WI38 (cell line): ENCODE data around the gene PIP5K1C.
A peak's percentile ranks its signal among the peaks of the same experiment; 100 is the strongest.

ENCODE experiments used
- H3K4me3 ChIP-seq: 2 replicates; pipeline ENCODE4 v1.5.1; 2011; ENCODE audit warnings: low read depth, mild to moderate bottlenecking, control low read depth, low read length
- TF ChIP-seq, protein P1 (sequence below): IDR thresholded peaks from 2 replicates; pipeline ENCODE4 v1.5.1; 2012; ENCODE audit warnings: low read depth, mild to moderate bottlenecking, control low read depth, low read length

The PIP5K1C gene

DNA sequence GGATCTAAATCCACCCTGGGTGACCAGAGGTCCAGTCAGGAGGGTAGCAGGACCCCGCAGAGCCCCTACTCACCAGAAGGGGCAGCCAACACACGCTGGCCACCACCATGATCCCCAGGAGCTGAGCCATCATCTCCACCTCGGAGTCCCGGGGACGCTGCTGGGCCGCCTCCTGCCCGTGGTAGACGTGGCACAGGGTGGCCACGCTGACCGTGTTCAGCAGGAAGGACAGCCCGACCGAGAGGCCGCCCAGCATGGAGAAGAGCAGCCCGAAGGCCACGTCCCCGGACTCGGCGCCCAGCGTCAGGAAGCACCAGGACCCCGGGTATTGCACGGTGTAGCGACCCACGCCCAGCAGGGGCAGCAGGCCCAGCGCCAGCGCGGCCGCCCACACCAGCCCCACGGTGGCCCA, 100.5 kb downstream of the PIP5K1C start:
- H3K4me3 ChIP-seq: no peak overlapping the region
- TF ChIP-seq, protein P1, sequence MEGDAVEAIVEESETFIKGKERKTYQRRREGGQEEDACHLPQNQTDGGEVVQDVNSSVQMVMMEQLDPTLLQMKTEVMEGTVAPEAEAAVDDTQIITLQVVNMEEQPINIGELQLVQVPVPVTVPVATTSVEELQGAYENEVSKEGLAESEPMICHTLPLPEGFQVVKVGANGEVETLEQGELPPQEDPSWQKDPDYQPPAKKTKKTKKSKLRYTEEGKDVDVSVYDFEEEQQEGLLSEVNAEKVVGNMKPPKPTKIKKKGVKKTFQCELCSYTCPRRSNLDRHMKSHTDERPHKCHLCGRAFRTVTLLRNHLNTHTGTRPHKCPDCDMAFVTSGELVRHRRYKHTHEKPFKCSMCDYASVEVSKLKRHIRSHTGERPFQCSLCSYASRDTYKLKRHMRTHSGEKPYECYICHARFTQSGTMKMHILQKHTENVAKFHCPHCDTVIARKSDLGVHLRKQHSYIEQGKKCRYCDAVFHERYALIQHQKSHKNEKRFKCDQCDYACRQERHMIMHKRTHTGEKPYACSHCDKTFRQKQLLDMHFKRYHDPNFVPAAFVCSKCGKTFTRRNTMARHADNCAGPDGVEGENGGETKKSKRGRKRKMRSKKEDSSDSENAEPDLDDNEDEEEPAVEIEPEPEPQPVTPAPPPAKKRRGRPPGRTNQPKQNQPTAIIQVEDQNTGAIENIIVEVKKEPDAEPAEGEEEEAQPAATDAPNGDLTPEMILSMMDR: no peak

DNA sequence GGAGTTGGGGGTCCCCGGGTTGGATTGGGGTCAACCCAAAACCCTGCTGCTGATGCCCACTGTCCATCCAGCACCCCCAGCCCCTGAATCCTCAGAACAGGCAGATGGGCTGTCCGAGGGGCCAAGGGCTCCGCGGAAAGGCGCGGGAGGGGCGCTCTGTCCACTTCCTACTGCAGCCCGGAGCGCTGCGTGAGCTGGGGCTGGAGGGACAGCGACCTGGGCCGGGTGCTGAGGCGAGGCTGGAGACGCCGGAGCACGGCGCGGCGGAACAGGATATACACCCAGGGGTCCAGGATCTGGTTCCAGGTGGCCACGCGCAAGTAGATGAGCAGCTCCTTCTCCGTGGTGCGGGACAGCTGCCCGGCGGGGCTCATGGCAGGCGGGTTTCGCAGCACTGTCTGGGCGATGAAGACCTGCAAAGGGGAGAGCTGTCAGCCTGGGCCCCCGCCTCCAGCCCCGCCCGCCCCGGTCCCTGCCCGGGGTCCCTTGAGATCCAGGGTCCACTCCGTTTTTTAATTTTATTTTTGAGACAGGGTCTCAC, 104.7 kb downstream of the PIP5K1C start:
- H3K4me3 ChIP-seq: no peak overlapping the region
- TF ChIP-seq, protein P1: no peak

DNA sequence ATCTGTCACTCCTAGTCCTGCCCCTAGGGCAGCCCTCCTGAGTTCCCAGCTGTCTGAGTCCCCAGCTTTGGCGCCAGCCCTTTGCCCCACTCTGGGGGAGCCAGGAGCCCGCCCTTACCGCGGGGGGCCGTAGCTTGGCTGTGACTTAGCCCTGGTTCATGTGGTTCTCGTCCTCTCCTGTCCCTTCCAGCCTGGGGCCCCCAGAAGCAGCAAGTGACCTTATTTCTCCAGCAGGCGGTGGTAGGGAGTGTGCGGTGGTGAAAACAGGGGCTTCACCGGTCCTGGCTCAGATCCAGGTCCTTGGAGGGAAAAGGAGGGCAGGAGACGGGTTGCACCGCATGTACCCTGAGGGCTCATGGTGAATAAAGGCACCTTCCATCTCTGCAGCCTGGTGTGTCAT, 107.1 kb downstream of the PIP5K1C start:
- TF ChIP-seq, protein P1: 0 out of 2 replicates have a peak, but pooled peaks have one; percentile 11
- no peak overlapping the region for H3K4me3 ChIP-seq

DNA sequence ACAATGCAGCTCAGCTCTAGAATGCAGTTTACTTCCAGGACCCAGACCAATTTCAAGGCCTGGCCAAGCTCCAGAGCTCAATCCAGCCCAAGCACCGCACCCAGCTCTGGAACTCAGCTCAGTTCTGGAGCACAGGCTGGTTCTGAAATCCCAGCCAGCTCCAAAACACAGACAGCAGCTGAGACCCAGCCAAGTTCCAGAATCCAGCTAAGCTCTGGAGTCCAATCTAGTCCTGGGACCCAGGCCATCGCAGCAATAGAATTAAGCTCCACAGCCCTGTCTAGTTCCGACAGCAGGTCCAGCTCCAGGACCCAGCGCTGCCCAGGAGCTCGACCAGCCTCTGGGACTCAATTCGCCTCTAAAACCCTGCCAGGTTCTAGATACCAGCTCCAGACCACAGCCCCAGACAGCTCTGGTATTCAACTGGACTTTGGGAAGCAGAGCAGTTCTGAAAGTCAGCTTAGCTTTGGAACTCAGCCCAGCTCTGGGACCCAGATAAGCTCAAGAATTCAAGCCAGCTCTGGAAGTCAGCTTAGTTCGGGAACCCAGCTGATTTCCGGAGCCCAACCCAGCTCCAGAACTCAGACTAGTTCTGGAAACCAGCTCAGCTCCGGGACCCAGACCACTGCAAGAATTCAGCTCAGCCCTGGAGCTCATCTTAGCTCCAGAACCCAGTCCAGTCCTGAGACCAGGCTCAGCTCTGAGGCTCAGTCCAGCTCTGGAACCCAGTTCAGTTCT, 108.2 kb downstream of the PIP5K1C start:
- no peak overlapping the region for H3K4me3 ChIP-seq
- TF ChIP-seq, protein P1: no peak

DNA sequence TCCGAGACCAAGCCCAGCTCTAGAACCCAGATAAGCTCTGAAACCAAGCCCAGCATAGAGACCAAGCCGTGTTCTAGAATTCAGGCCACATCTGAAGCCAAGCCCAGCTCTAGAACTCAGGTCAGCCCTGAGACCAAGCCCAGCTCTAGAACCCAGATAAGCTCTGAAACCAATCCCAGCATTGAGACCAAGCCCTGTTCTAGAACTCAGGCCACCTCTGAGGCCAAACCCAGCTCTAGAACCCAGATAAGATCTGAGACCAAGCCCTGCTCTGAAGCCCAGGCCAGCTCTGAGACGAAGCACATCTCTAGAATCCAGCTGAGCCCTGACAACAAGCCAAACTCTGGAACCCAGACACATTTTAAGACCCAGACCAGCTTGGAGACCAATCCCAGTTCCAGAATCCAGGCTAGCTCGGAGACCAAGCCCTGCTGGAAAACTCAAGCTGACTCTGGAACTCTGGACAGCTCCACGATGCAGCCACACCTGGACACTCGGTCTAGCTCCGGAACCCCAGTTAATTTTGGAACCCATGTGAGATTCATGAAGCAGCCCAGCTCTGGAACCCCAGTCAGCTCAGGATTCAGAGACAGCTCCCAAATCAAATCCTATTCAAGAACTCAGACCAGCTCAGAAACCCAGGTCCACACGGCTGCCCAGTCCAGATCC, 109.1 kb downstream of the PIP5K1C start:
- TF ChIP-seq, protein P1: no peak
- H3K4me3 ChIP-seq: no peak overlapping the region

DNA sequence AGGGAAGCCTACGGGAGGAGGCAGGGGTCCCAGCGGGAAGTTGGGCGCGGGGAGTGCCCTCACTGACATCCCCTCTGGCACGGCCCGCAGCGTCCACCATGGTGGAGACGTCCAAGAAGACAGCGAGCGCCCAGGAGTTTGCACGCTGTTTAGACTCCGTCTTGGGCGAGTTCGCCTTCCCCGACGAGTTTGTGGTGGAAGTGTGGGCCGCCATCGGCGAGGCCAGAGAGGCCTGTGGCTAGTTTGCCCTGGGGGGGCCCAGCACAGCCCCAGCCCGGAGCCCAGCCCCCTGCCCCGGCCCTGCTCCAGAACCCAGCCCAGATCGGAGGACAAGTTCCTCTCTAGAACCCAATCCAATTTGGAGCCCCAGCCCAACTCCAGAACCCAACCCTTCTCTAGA, 110.3 kb downstream of the PIP5K1C start:
- TF ChIP-seq, protein P1: no peak

DNA sequence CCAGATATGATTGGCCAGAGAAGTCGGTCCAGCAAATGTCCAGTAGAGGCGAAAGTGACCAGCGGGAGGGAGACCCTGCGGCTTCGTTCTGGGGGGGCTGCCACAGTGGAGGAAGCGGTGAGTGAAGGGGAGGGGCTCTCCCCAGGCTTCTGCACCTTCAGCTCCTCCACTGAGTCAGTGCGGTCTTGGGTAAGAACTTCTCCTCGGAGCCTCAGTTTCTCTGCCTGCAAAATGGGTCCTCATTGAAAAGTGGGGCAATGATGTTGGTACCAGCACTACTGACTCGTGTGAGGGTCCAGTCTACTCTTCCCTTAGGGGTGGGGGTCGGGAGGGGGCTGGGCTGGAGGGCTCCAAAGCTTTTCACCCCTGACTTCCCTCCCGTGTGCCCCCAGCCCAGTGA, 110.8 kb downstream of the PIP5K1C start:
- TF ChIP-seq, protein P1: no peak
- H3K4me3 ChIP-seq: no peak overlapping the region

More for the DNA sequence above, 110.3 kb downstream of the PIP5K1C start:
- H3K4me3 ChIP-seq: no peak overlapping the region
